K562 (cell line): ENCODE measurements around the gene MALAT1. TPM values are rescaled to one million over a fixed set of nuclear protein-coding genes. Genes with fewer than 3 reads are reported as not detected.
"Not testable (repeated sequence)": the region's sequence is repeated elsewhere in the genome, so short reads cannot be mapped to it uniquely, and the experiment has no call there.

Experiments used
- ATAC-seq: fragments of 200-7000 bp; cut with Tn5 transposase; 3 replicates; pipeline ENCODE4 v1.9.1; 2020; ENCODE audit warnings: moderate library complexity
- BruUV-seq: library from RNA; stranded (reverse); fragments of 400-500 nt; replicated peaks from 2 replicates; lab custom pipeline; 2021; lab: Mats Ljungman, UMichigan
- CTCF ChIA-PET: fragments of 300-600 bp; formaldehyde crosslinking; extraction: SDS; loops from one replicate; lab custom pipeline; 2021; ENCODE audit warnings: low intra/inter-chr PET ratio; lab: Yijun Ruan, JAX
- POLR2A ChIA-PET: fragments of 300-600, 350-650 bp; sonication (Branson Sonifier 250); formaldehyde crosslinking; extraction: SDS; loops from one replicate; lab custom pipeline; 2021; ENCODE audit warnings: antibody characterized with exemption, inconsistent platforms; lab: Yijun Ruan, JAX
- DNase-seq, 4 experiments: peaks; one replicate each; pipeline versions ENCODE4 v3.0.0 to v3.0.0-alpha.2; 2011 to 2018; ENCODE audit warnings: low spot score in 3 of 4, mixed read lengths in 3 of 4; ENCODE audit errors: extremely low read depth in 1 of 4
- FAIRE-seq: peaks from 2 replicates; lab custom pipeline; 2011; peaks lifted over from hg19 to GRCh38; lab: Jason Lieb, UNC
- H2AFZ ChIP-seq: 2 replicates; pipeline ENCODE4 v1.6.0; 2011; ENCODE audit warnings: low read depth, low read length, control low read depth, inconsistent platforms
- H3K27ac ChIP-seq: fragments of 200-600 bp; 3 replicates; pipeline ENCODE4 v1.8.0; 2011; ENCODE audit warnings: low read depth, mild to moderate bottlenecking, control low read depth, inconsistent platforms, low read length, moderate library complexity, mixed read lengths; ENCODE audit errors: extremely low read depth
- H3K27me3 ChIP-seq, 2 experiments: fragments of 300-600 bp in 1 of 2; 2 replicates in 1 of 2; 3 replicates in 1 of 2; pipeline versions ENCODE4 v1.6.0 to v1.8.0; 2011; ENCODE audit warnings: inconsistent platforms in 2 of 2, low read length in 2 of 2, mild to moderate bottlenecking in 1 of 2, mixed read lengths in 1 of 2, moderate library complexity in 1 of 2; ENCODE audit not compliant: control insufficient read depth in 2 of 2, insufficient read depth in 2 of 2
- H3K36me3 ChIP-seq: fragments of 300-600 bp; 3 replicates; pipeline ENCODE4 v1.8.0; 2011; ENCODE audit warnings: mild to moderate bottlenecking, low read length, inconsistent platforms; ENCODE audit not compliant: control insufficient read depth, insufficient read depth
- H3K4me1 ChIP-seq, 2 experiments: fragments of 200-600 bp in 1 of 2; replicated peaks in 1 of 2; 2 replicates in 1 of 2; 3 replicates in 1 of 2; pipeline versions ENCODE4 v1.5.1 to v1.8.0; 2011; ENCODE audit warnings: inconsistent platforms in 2 of 2, low read length in 2 of 2, mild to moderate bottlenecking in 1 of 2, mixed read lengths in 1 of 2, moderate library complexity in 1 of 2; ENCODE audit not compliant: control insufficient read depth in 2 of 2, insufficient read depth in 2 of 2
- H3K4me2 ChIP-seq: 2 replicates; pipeline ENCODE4 v1.6.1; 2011; ENCODE audit warnings: low read length, control low read depth, inconsistent platforms, mixed read lengths; ENCODE audit not compliant: insufficient read depth
- H3K4me3 ChIP-seq: fragments of 200-600 bp; sonication (generic), shearing (Covaris generic); 2 replicates; pipeline ENCODE4 v1.5.1; 2016; ENCODE audit warnings: control low read depth, inconsistent platforms
- H3K79me2 ChIP-seq: fragments of 200-600 bp; 3 replicates; pipeline ENCODE4 v1.8.0; 2011; ENCODE audit warnings: low read length, inconsistent platforms; ENCODE audit not compliant: control insufficient read depth, insufficient read depth
- H3K9ac ChIP-seq, 2 experiments: 2 replicates each; pipeline versions ENCODE4 v1.6.0 to v1.6.1; 2011; ENCODE audit warnings: low read depth in 2 of 2, low read length in 2 of 2, control low read depth in 1 of 2, inconsistent platforms in 1 of 2, mild to moderate bottlenecking in 1 of 2, mixed read lengths in 1 of 2; ENCODE audit not compliant: insufficient read depth in 1 of 2
- H3K9me1 ChIP-seq: one replicate; pipeline ENCODE4 v1.6.0; 2011; ENCODE audit warnings: inconsistent platforms, mild to moderate bottlenecking, low read length, moderate library complexity; ENCODE audit not compliant: control insufficient read depth, insufficient read depth
- H3K9me3 ChIP-seq: replicated peaks from 2 replicates; pipeline ENCODE4 v1.5.1; 2011; ENCODE audit warnings: low read depth, low read length, inconsistent platforms; ENCODE audit not compliant: control insufficient read depth, insufficient read depth
- H4K20me1 ChIP-seq: replicated peaks from 2 replicates; pipeline ENCODE4 v1.6.1; 2011; ENCODE audit warnings: low read length, inconsistent platforms, mixed read lengths; ENCODE audit not compliant: control insufficient read depth, insufficient read depth
- TCF3 ChIP-seq: sonication (generic); formaldehyde crosslinking; IDR thresholded peaks from 2 replicates; pipeline ENCODE4 v1.4.0; 2020; ENCODE audit warnings: mild to moderate bottlenecking, missing genetic modification reagents
- WGBS: fragments of 100-300 bp; shearing (Covaris generic); methylation state at CpG from one replicate; pipeline ENCODE4 v1.1.6; 2016; ENCODE audit warnings: low coverage, mixed read lengths; ENCODE audit not compliant: insufficient coverage; ENCODE audit errors: missing lambda C conversion rate; 5-methylcytosine and 5-hydroxymethylcytosine counted together
- in situ Hi-C: fragments of 300-500 bp; cut with MboI; formaldehyde crosslinking; loops from 4 replicates; pipeline ENCODE4 v1.15.0; 2018; ENCODE audit warnings: inconsistent platforms, mixed read lengths
- intact Hi-C: fragments of 100-400 bp; cut with micrococcal nuclease; formaldehyde crosslinking; loops from 2 replicates; pipeline ENCODE4 v1.14.2; 2022
- polyA plus RNA-seq, 8 experiments: library from polyadenylated mRNA; depleted of rRNA in 4 of 8; stranded (reverse) in 5 of 8; unstranded in 3 of 8; fragments of >200 nt; fragmentation: Nextera tagmentation in 2 of 8; fragmentation: Illumina TruSeq in 1 of 8; extraction: Ambion mirVana in 2 of 8; extraction: Trizol in 1 of 8; gene quantifications; 2 replicates each; pipeline versions ENCODE4 v1.2.1 to v1.2.3, GENCODE V29; 2011 to 2014; ENCODE audit warnings: inconsistent platforms in 1 of 8, missing spikeins in 1 of 8
- total RNA-seq, 7 experiments: library from RNA; depleted of rRNA in 6 of 7; stranded (reverse); fragments of >200 nt in 6 of 7; fragmentation: Illumina TruSeq in 2 of 7; extraction: Trizol in 2 of 7; gene quantifications; 2 replicates each; pipeline versions ENCODE4 v1.2.1 to v1.2.3, GENCODE V29; 2011 to 2021; ENCODE audit warnings: low replicate concordance in 1 of 7
- TF ChIP-seq, protein P1 (sequence below), 2 experiments: fragments of 450-650 bp; IDR thresholded peaks; 2 replicates each; pipeline ENCODE4 v1.6.1; 2016

MALAT1 gene
- total and polyA plus RNA-seq, 9 of the 15 experiments (the other 6 are each of a cell fraction or from before 2014, with no cell fraction given), result 363 to 8,715 (median 2,351) TPM

GRCh38 chr11:65516135-65516968, 17.5 kb downstream of the MALAT1 start (continued):
- TF ChIP-seq, protein P1, sequence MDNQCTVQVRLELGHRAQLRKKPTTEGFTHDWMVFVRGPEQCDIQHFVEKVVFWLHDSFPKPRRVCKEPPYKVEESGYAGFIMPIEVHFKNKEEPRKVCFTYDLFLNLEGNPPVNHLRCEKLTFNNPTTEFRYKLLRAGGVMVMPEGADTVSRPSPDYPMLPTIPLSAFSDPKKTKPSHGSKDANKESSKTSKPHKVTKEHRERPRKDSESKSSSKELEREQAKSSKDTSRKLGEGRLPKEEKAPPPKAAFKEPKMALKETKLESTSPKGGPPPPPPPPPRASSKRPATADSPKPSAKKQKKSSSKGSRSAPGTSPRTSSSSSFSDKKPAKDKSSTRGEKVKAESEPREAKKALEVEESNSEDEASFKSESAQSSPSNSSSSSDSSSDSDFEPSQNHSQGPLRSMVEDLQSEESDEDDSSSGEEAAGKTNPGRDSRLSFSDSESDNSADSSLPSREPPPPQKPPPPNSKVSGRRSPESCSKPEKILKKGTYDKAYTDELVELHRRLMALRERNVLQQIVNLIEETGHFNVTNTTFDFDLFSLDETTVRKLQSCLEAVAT (IDR thresholded peaks at IDR 0.05), result peak; percentile 27 to 58; a peak in 1 of 4 replicates
- TF ChIP-seq TCF3 (CRISPR knock-in tag), result no peak

GRCh38 chr11:65518941-65519549, 20.2 kb downstream of the MALAT1 start:
- H3K27me3 ChIP-seq, ATAC-seq, BruUV-seq, in situ Hi-C loops, H3K4me2 ChIP-seq, H3K4me3 ChIP-seq, H3K9me3 ChIP-seq, CTCF ChIA-PET, H4K20me1 ChIP-seq, H3K79me2 ChIP-seq, H3K27ac ChIP-seq, intact Hi-C loops, H2AFZ ChIP-seq, DNase-seq, FAIRE-seq, H3K9me1 ChIP-seq, H3K36me3 ChIP-seq: not testable (repeated sequence)
- POLR2A ChIA-PET, result interaction anchor here (0.5 to 5.5 kb wide), 6 partner anchors 12 to 349 kb away, joined by 3 to 44 read pairs (median 3); partner anchors contain the start of gene SPDYC
- Histone ChIP-seq H3K9ac (peak overlapping the region in 1 of 2 experiments; percentile 72; a peak in 1 of 4 replicates), H3K4me1 (peaks cover 22 to 24% of the 10 kb centered on the region in 2 experiments)
- WGBS, result 55% methylated on average over 3 of the region's 8 CpGs
